ENCODE measurements around the gene RNF6. TPM values are rescaled to one million over a fixed set of nuclear protein-coding genes. Genes with fewer than 3 reads are reported as not detected.
"Not testable (repeated sequence)": the region's sequence is repeated elsewhere in the genome, so short reads cannot be mapped to it uniquely, and the experiment has no call there.

Gene RNF6
- total RNA-seq, 1 experiment from 2014 or later: 33.2 TPM

- TF ChIP-seq JUND (IDR thresholded peaks at IDR 0.05): no peak
- TF ChIP-seq EGR1 (IDR thresholded peaks at IDR 0.05; ENCODE audit: low read depth): no peak
- peak; percentile 81 for TF ChIP-seq POLR2AphosphoS5 (IDR thresholded peaks at IDR 0.05; ENCODE audit: low read depth, low read length)
- TF ChIP-seq YY1 (IDR thresholded peaks at IDR 0.05; ENCODE audit: extremely low read depth, insufficient replicate concordance, low read depth, low read length): peak; percentile 30
These were observed 31.9 kb upstream of the RNF6 start, which contains the start of gene CDK8 (continued) for GRCh38 chr13:26253787-26254582.

- intact Hi-C loops (cut with micrococcal nuclease): loop anchor here (1.0 kb wide), 1 partner anchor 32 kb away; no protein-coding TSS in a partner anchor
- peak overlapping the region; percentile 90 for H3K27ac ChIP-seq (ENCODE audit: low read depth, low read length)
- peak overlapping the region; percentile 67; the same call in 1 of the 2 replicates for H3K9ac ChIP-seq (ENCODE audit: low read length)
These were observed 31.2 kb upstream of the RNF6 start for GRCh38 chr13:26253262-26253786.

GRCh38 chr13:26252006-26252405, 29.9 kb upstream of the RNF6 start:
- CTCF ChIA-PET; H3K9me2 ChIP-seq (ENCODE audit: insufficient read depth); H3K27me3 ChIP-seq (ENCODE audit: insufficient read depth, low read length); RAD21 ChIA-PET (ENCODE audit: low non-redundant PET in 1 of 2, low total read pairs in 2 of 2, uncharacterized antibody in 2 of 2, unreplicated experiment in 2 of 2); H3K4me2 ChIP-seq (ENCODE audit: low read length); intact Hi-C loops (cut with micrococcal nuclease); H3K4me3 ChIP-seq (replicated peaks in 1 of 2; ENCODE audit: low read depth in 1 of 2, low read length in 2 of 2); H2AFZ ChIP-seq (ENCODE audit: low read depth, low read length, poor library complexity, severe bottlenecking); BruUV-seq (replicated peaks); H4K20me1 ChIP-seq (ENCODE audit: insufficient read depth); H3K27ac ChIP-seq (ENCODE audit: low read depth, low read length); DNase-seq (ENCODE audit: low read depth, low spot score); H3K9ac ChIP-seq (ENCODE audit: low read length); POLR2A ChIA-PET; H3K36me3 ChIP-seq (ENCODE audit: control insufficient read depth in 1 of 2, insufficient read depth in 2 of 2, low read length in 2 of 2); ATAC-seq; H3K9me3 ChIP-seq (ENCODE audit: control insufficient read depth in 1 of 2, insufficient read depth in 1 of 2, low read depth in 1 of 2, low read length in 2 of 2): not testable (repeated sequence)
- H3K79me2 ChIP-seq (ENCODE audit: insufficient read depth, low read length): peaks cover 26% of the 10 kb centered on the region
- H3K4me1 ChIP-seq (ENCODE audit: control insufficient read depth in 1 of 2, insufficient read depth in 2 of 2, low read length in 2 of 2): peaks cover 6 to 13% of the 10 kb centered on the region in 2 experiments; a peak in 3 of 4 replicates

More at GRCh38 chr13:26253262-26253786, 31.2 kb upstream of the RNF6 start:
- Histone ChIP-seq H3K4me3 (replicated peaks in 1 of 2; ENCODE audit: low read depth in 1 of 2, low read length in 2 of 2) (peak overlapping the region; percentile 67 to 75), H2AFZ (ENCODE audit: low read depth, low read length, poor library complexity, severe bottlenecking) (peak overlapping the region; percentile 100), H3K36me3 (ENCODE audit: control insufficient read depth in 1 of 2, insufficient read depth in 2 of 2, low read length in 2 of 2) (no peaks in the 10 kb centered on the region), H3K79me2 (ENCODE audit: insufficient read depth, low read length) (peaks cover 39% of the 10 kb centered on the region), H3K9me3 (ENCODE audit: control insufficient read depth in 1 of 2, insufficient read depth in 1 of 2, low read depth in 1 of 2, low read length in 2 of 2) (no peaks in the 10 kb centered on the region), H3K9me2 (ENCODE audit: insufficient read depth) (no peaks in the 10 kb centered on the region), H3K4me1 (ENCODE audit: control insufficient read depth in 1 of 2, insufficient read depth in 2 of 2, low read length in 2 of 2) (peaks cover 6 to 13% of the 10 kb centered on the region in 2 experiments; a peak in 3 of 4 replicates), H3K4me2 (ENCODE audit: low read length) (peak overlapping the region; percentile 89), H4K20me1 (ENCODE audit: insufficient read depth) (peaks cover 14% of the 10 kb centered on the region; the same call in 1 of the 2 replicates), H3K27me3 (ENCODE audit: insufficient read depth, low read length) (no peaks in the 10 kb centered on the region)
- no peak for ATAC-seq
- ChIA-PET POLR2A (no interaction called here), CTCF (no interaction called here), RAD21 (ENCODE audit: low non-redundant PET in 1 of 2, low total read pairs in 2 of 2, uncharacterized antibody in 2 of 2, unreplicated experiment in 2 of 2) (no interaction called here)
- TF ChIP-seq RAD21 (IDR thresholded peaks at IDR 0.05; ENCODE audit: low read depth): no peak
- TF ChIP-seq TCF7L2 (IDR thresholded peaks at IDR 0.05; ENCODE audit: borderline replicate concordance, extremely low read depth, insufficient read depth, insufficient read length): no peak
- TF ChIP-seq POLR2A (IDR thresholded peaks at IDR 0.05; ENCODE audit: borderline replicate concordance, extremely low read depth, insufficient read depth, insufficient read length): no peak
- no peak for TF ChIP-seq EGR1 (IDR thresholded peaks at IDR 0.05; ENCODE audit: low read depth)
- no peak for TF ChIP-seq CEBPB (IDR thresholded peaks at IDR 0.05; ENCODE audit: low read depth)
- TF ChIP-seq EZH2phosphoT487 (IDR thresholded peaks at IDR 0.05; ENCODE audit: borderline replicate concordance): no peak
- no peak for TF ChIP-seq JUND (IDR thresholded peaks at IDR 0.05)
- TF ChIP-seq MAX (IDR thresholded peaks at IDR 0.05): no peak
- no peak for TF ChIP-seq ZFX (IDR thresholded peaks at IDR 0.05)
- TF ChIP-seq ATF3 (IDR thresholded peaks at IDR 0.05): no peak
- BruUV-seq (replicated peaks): no TSS peak
- no peak for DNase-seq (ENCODE audit: low read depth, low spot score)
